ENCODE measurements around the gene CFAP299.

CFAP299 gene

GRCh38 chr4:80811406-80811805 lies 475.9 kb downstream of the CFAP299 start:
- TF ChIP-seq CTCF (IDR thresholded peaks at IDR 0.05; ENCODE audit: borderline replicate concordance, insufficient read depth, low read depth, low read length), result no peak
- H3K4me3 ChIP-seq (ENCODE audit: low read depth, low read length), result no peak overlapping the region

- no peak for TF ChIP-seq CTCF (IDR thresholded peaks at IDR 0.05; ENCODE audit: borderline replicate concordance, insufficient read depth, low read depth, low read length)
- H3K4me3 ChIP-seq (ENCODE audit: low read depth, low read length), result no peak overlapping the region
Observed at GRCh38 chr4:80812145-80812544, 476.6 kb downstream of the CFAP299 start.

- H3K4me3 ChIP-seq (ENCODE audit: low read depth, low read length), result no peak overlapping the region
- TF ChIP-seq CTCF (IDR thresholded peaks at IDR 0.05; ENCODE audit: borderline replicate concordance, insufficient read depth, low read depth, low read length), result no peak
Observed at GRCh38 chr4:80814266-80814665, 478.7 kb downstream of the CFAP299 start.

- TF ChIP-seq CTCF (IDR thresholded peaks at IDR 0.05; ENCODE audit: borderline replicate concordance, insufficient read depth, low read depth, low read length), result no peak
- no peak overlapping the region for H3K4me3 ChIP-seq (ENCODE audit: low read depth, low read length)
Observed at GRCh38 chr4:80831383-80832361, 496.1 kb downstream of the CFAP299 start.

- no peak for TF ChIP-seq CTCF (IDR thresholded peaks at IDR 0.05; ENCODE audit: borderline replicate concordance, insufficient read depth, low read depth, low read length)
- H3K4me3 ChIP-seq (ENCODE audit: low read depth, low read length), result no peak overlapping the region
Observed at GRCh38 chr4:80839281-80839680, 503.8 kb downstream of the CFAP299 start.

- H3K4me3 ChIP-seq (ENCODE audit: low read depth, low read length), result no peak overlapping the region
- no peak for TF ChIP-seq CTCF (IDR thresholded peaks at IDR 0.05; ENCODE audit: borderline replicate concordance, insufficient read depth, low read depth, low read length)
Observed at GRCh38 chr4:80839792-80840191, 504.3 kb downstream of the CFAP299 start.

GRCh38 chr4:80840396-80840795 lies 504.9 kb downstream of the CFAP299 start:
- no peak for TF ChIP-seq CTCF (IDR thresholded peaks at IDR 0.05; ENCODE audit: borderline replicate concordance, insufficient read depth, low read depth, low read length)
- H3K4me3 ChIP-seq (ENCODE audit: low read depth, low read length), result no peak overlapping the region
